ENCODE data around the gene C6orf62.
"Not testable (repeated sequence)": the region's sequence is repeated elsewhere in the genome, so short reads cannot be mapped to it uniquely, and the experiment has no call there.

C6orf62 gene

GRCh38 chr6:24695635-24696034, 23.3 kb downstream of the C6orf62 start:
- H3K4me3 ChIP-seq (replicated peaks; ENCODE audit: insufficient read depth, low read length); H3K27ac ChIP-seq (replicated peaks); H3K27me3 ChIP-seq (ENCODE audit: insufficient read depth, poor library complexity, severe bottlenecking): not testable (repeated sequence)
- TF ChIP-seq, protein P1, sequence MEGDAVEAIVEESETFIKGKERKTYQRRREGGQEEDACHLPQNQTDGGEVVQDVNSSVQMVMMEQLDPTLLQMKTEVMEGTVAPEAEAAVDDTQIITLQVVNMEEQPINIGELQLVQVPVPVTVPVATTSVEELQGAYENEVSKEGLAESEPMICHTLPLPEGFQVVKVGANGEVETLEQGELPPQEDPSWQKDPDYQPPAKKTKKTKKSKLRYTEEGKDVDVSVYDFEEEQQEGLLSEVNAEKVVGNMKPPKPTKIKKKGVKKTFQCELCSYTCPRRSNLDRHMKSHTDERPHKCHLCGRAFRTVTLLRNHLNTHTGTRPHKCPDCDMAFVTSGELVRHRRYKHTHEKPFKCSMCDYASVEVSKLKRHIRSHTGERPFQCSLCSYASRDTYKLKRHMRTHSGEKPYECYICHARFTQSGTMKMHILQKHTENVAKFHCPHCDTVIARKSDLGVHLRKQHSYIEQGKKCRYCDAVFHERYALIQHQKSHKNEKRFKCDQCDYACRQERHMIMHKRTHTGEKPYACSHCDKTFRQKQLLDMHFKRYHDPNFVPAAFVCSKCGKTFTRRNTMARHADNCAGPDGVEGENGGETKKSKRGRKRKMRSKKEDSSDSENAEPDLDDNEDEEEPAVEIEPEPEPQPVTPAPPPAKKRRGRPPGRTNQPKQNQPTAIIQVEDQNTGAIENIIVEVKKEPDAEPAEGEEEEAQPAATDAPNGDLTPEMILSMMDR (IDR thresholded peaks at IDR 0.05; ENCODE audit: insufficient read depth, low read length), result peak; percentile 5
- DNase-seq (ENCODE audit: low read depth in 1 of 2, low spot score in 1 of 2), result peak in 1 of 2 experiments; percentile 22

GRCh38 chr6:24694198-24694597, 24.8 kb downstream of the C6orf62 start:
- Histone ChIP-seq H3K27ac (replicated peaks) (no peak overlapping the region), H3K27me3 (ENCODE audit: insufficient read depth, poor library complexity, severe bottlenecking) (no peaks in the 10 kb centered on the region), H3K4me3 (replicated peaks; ENCODE audit: insufficient read depth, low read length) (no peak overlapping the region)
- TF ChIP-seq, protein P1 (IDR thresholded peaks at IDR 0.05; ENCODE audit: insufficient read depth, low read length), result no peak
- TF ChIP-seq REST (IDR thresholded peaks at IDR 0.05; ENCODE audit: insufficient replicate concordance, low read depth) (no peak), GABPA (IDR thresholded peaks at IDR 0.05; ENCODE audit: low read depth) (no peak), SPI1 (IDR thresholded peaks at IDR 0.05; ENCODE audit: borderline replicate concordance, low read depth) (no peak), POLR2AphosphoS5 (IDR thresholded peaks at IDR 0.05; ENCODE audit: low read depth) (no peak)
- no peak for DNase-seq (ENCODE audit: low read depth in 1 of 2, low spot score in 1 of 2)

DNA sequence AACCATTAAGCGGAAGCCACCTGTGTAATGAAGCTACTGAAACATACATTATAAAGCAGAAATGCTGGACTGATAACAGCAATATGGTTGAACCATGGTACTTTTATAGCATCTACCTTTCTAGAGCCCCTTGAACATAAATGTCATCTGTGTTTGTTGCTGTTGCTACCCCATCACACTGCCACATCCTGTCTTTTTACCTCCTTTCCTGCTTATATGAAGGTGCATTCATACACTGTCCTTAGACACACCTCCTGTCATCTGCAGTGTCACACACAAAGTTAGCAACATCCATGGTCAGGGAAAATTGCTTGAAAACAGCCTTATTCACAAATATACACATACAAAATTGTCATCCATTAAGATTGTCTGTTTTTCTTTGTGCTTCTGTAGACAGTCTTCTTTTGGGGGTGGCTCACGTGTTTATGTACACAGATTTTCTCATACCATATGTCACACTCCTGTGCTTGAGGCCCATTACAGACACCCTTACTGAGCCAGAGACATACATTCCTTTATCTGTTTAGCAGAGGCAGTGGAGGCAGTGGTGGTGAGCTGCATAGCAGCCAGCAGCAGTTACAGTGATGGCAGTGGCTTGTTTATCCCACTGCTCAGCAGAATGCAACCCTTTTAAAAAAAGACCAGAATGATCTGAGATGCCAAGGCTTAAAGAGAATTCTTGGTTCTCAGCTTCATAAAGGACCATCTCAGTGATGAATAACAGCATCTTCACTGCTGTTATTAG, 25.9 kb downstream of the C6orf62 start:
- H3K27ac ChIP-seq (replicated peaks), result no peak overlapping the region

More for the DNA sequence above, 25.9 kb downstream of the C6orf62 start:
- TF ChIP-seq POLR2AphosphoS5 (IDR thresholded peaks at IDR 0.05; ENCODE audit: low read depth) (no peak), REST (IDR thresholded peaks at IDR 0.05; ENCODE audit: insufficient replicate concordance, low read depth) (no peak), GABPA (IDR thresholded peaks at IDR 0.05; ENCODE audit: low read depth) (no peak), SPI1 (IDR thresholded peaks at IDR 0.05; ENCODE audit: borderline replicate concordance, low read depth) (no peak)
- TF ChIP-seq, protein P1 (IDR thresholded peaks at IDR 0.05; ENCODE audit: insufficient read depth, low read length), result no peak
- Histone ChIP-seq H3K4me3 (replicated peaks; ENCODE audit: insufficient read depth, low read length) (no peak overlapping the region), H3K27me3 (ENCODE audit: insufficient read depth, poor library complexity, severe bottlenecking) (no peaks in the 10 kb centered on the region)
- no peak for DNase-seq (ENCODE audit: low read depth in 1 of 2, low spot score in 1 of 2)

Data from HL-60 (cell line).